HG02763 (cell line): Measurements from ENCODE around the gene RDX.

Source experiments
- ATAC-seq: cut with Tn5 transposase; IDR thresholded peaks from one replicate; pipeline ENCODE4 v1.9.1; 2021; ENCODE audit warnings: mild to moderate bottlenecking, moderate library complexity; ENCODE audit not compliant: unreplicated experiment

Gene RDX

GRCh38 chr11:110296226-110297075 lies at the start of gene RDX:
RDX (minus strand) TSS chr11:110296614; CDS start chr11:110279692, 16,922 bp downstream.
- ATAC-seq: peak; percentile 78

GRCh38 chr11:110345743-110346142 lies 49.3 kb upstream of the RDX start:
- ATAC-seq: no peak

GRCh38 chr11:110340436-110340835 lies 44.0 kb upstream of the RDX start:
- no peak for ATAC-seq

GRCh38 chr11:110339456-110340250 lies 43.2 kb upstream of the RDX start:
- no peak for ATAC-seq

- no peak for ATAC-seq
These were observed 42.3 kb upstream of the RDX start for GRCh38 chr11:110338684-110339083.

- no peak for ATAC-seq
These were observed 41.3 kb upstream of the RDX start for GRCh38 chr11:110337570-110338193.

- ATAC-seq: no peak
These were observed 39.6 kb upstream of the RDX start for GRCh38 chr11:110336054-110336453.

- ATAC-seq: no peak
These were observed 38.9 kb upstream of the RDX start for GRCh38 chr11:110335358-110335757.

- no peak for ATAC-seq
These were observed 35.2 kb upstream of the RDX start for GRCh38 chr11:110331626-110332025.

- no peak for ATAC-seq
These were observed 33.0 kb upstream of the RDX start for GRCh38 chr11:110329445-110329844.

- no peak for ATAC-seq
These were observed 31.1 kb upstream of the RDX start for GRCh38 chr11:110327508-110327907.

- ATAC-seq: no peak
These were observed 27.4 kb upstream of the RDX start for GRCh38 chr11:110323786-110324185.

GRCh38 chr11:110319501-110319900 lies 23.1 kb upstream of the RDX start:
- ATAC-seq: no peak

GRCh38 chr11:110318638-110319404 lies 22.4 kb upstream of the RDX start:
- ATAC-seq: no peak

GRCh38 chr11:110317516-110317932 lies 21.1 kb upstream of the RDX start:
- ATAC-seq: no peak

GRCh38 chr11:110314366-110315095 lies 18.1 kb upstream of the RDX start:
- no peak for ATAC-seq

- ATAC-seq: no peak
These were observed 16.3 kb upstream of the RDX start for GRCh38 chr11:110312670-110313069.

GRCh38 chr11:110311783-110312579 lies 15.6 kb upstream of the RDX start:
- ATAC-seq: no peak

GRCh38 chr11:110308071-110308470 lies 11.7 kb upstream of the RDX start:
- ATAC-seq: no peak
